ENCODE measurements around the gene SMOC2. TPM values are rescaled to one million over a fixed set of nuclear protein-coding genes. Genes with fewer than 3 reads are reported as not detected.

Gene SMOC2
- total RNA-seq, 1 donor = not detected

DNA sequence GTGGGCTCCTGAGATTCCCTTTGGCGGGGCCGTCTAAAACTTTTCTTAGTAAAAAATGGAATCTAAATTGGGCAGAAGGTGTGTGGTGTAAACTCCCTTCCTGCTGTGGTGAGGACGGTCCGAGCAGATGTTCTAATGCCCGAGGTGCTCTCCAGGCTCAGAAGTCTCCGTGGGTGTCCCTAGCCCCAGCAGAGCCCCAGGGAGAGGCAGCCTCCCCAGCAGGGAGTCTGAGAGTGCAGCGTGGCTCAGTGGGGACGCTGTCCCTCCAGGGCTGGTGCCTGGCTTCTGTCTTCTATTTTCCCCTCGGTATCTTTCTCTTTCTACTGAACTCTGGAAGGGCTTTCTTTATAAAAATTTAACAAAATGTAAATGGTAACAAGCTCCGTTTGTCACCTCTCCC, 208.2 kb downstream of the SMOC2 start:
- TF ChIP-seq, protein P1, sequence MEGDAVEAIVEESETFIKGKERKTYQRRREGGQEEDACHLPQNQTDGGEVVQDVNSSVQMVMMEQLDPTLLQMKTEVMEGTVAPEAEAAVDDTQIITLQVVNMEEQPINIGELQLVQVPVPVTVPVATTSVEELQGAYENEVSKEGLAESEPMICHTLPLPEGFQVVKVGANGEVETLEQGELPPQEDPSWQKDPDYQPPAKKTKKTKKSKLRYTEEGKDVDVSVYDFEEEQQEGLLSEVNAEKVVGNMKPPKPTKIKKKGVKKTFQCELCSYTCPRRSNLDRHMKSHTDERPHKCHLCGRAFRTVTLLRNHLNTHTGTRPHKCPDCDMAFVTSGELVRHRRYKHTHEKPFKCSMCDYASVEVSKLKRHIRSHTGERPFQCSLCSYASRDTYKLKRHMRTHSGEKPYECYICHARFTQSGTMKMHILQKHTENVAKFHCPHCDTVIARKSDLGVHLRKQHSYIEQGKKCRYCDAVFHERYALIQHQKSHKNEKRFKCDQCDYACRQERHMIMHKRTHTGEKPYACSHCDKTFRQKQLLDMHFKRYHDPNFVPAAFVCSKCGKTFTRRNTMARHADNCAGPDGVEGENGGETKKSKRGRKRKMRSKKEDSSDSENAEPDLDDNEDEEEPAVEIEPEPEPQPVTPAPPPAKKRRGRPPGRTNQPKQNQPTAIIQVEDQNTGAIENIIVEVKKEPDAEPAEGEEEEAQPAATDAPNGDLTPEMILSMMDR (IDR thresholded peaks at IDR 0.05; ENCODE audit: insufficient read depth, low read depth, low read length) = no peak
- no peak for DNase-seq (ENCODE audit: low read depth)
- H3K4me3 ChIP-seq (ENCODE audit: low read depth, low read length) = no peak overlapping the region

DNA sequence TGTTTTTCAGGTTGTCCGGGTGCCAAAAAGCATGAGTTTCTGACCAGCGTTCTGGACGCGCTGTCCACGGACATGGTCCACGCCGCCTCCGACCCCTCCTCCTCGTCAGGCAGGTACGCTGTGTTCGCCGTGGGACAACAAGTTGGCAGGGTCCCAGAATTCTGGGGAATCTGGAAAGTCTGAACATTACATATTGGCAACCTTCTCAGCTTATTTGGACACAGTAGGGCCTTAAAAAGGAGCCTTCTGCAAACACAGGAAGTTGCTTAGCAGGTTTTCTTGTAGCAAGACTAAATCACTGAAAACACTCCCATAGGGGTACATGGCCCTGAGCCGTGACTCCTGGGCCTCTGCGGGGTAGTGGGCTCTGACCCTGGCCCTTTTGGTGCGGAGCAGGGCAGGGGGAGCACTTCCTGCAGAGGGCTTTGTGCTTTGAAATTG, 209.7 kb downstream of the SMOC2 start:
- TF ChIP-seq, protein P1 (IDR thresholded peaks at IDR 0.05; ENCODE audit: insufficient read depth, low read depth, low read length) = no peak
- no peak for DNase-seq (ENCODE audit: low read depth)
- H3K4me3 ChIP-seq (ENCODE audit: low read depth, low read length) = no peak overlapping the region

DNA sequence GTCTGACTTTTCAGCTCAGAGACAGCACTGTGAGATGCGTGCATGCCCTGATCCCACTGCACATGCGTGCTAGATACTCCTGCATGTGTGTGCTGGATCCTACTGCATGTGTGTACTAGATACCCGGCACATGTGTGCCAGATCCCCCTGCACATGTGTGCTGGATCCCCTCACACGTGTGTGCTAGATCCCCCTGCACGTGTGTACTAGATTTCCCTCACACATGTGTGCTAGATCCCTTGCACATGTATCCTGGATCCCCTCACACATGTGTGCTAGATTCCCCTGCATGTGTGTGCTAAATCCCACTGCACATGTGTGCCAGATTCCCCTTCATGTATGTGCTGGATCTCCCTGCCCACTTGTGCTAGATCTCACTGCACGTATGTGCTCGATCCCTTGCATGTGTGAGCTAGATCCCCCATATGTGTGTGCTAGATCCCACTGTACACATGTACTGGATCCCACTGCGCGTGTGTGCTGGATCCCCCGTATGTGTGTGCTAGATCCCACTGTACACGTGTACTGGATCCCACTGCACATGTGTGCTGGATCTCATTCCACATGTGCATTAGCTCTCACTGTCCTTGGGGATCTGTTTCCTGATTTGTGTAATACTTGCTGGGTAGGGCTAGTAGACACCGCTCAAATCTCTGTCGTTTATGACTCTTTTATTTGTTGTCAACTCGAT, 214.6 kb downstream of the SMOC2 start:
- no peak for DNase-seq (ENCODE audit: low read depth)
- no peak overlapping the region for H3K4me3 ChIP-seq (ENCODE audit: low read depth, low read length)
- TF ChIP-seq, protein P1 (IDR thresholded peaks at IDR 0.05; ENCODE audit: insufficient read depth, low read depth, low read length) = no peak

DNA sequence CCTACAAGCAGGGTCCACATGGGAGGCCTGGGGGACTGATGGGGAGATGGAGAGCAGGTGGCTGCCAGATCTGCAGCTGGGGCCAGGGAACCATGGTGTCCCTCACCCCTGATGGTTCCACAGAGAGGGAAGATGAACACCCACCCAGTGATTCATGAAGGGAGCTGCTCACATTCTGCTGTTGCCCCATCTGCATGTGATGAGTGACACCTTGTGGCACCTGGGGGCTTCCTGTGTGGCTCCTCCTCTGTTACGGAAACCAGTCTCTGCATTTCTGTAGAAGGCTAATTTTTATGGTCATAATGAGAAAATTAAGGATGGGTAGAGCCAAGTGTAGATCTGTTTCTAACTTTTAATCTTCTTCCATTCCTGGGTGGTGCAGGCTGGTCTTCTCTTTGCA, 217.1 kb downstream of the SMOC2 start:
- no peak overlapping the region for H3K4me3 ChIP-seq (ENCODE audit: low read depth, low read length)
- no peak for DNase-seq (ENCODE audit: low read depth)
- TF ChIP-seq, protein P1 (IDR thresholded peaks at IDR 0.05; ENCODE audit: insufficient read depth, low read depth, low read length) = no peak

DNA sequence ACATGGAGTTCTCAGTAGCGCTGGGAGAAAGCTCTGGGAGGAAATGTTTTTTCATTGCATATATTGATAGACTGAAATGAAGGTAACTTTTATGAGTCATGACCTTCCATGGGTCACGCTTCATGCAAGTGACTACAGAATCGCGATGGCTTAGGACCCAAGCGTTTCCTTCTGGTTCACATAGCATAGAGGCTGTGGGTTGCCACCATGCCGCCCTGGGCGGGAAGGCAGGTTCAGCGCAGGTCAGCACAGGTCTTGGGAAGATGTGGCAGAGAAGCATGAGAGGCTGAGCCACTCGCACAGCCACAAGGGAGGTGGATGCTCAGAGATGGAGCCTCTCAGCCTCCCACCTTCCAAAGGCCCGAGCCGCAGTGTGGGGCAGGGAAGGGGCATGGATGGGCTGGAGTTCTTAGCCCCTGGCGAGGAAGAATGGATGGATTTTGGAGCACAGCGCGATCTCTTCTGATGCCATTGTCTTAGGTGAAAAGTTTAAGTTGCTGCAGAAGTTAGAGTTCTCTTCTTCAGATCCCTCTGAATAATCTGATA, 219.5 kb downstream of the SMOC2 start:
- no peak for DNase-seq (ENCODE audit: low read depth)
- H3K4me3 ChIP-seq (ENCODE audit: low read depth, low read length) = no peak overlapping the region
- TF ChIP-seq, protein P1 (IDR thresholded peaks at IDR 0.05; ENCODE audit: insufficient read depth, low read depth, low read length) = no peak

DNA sequence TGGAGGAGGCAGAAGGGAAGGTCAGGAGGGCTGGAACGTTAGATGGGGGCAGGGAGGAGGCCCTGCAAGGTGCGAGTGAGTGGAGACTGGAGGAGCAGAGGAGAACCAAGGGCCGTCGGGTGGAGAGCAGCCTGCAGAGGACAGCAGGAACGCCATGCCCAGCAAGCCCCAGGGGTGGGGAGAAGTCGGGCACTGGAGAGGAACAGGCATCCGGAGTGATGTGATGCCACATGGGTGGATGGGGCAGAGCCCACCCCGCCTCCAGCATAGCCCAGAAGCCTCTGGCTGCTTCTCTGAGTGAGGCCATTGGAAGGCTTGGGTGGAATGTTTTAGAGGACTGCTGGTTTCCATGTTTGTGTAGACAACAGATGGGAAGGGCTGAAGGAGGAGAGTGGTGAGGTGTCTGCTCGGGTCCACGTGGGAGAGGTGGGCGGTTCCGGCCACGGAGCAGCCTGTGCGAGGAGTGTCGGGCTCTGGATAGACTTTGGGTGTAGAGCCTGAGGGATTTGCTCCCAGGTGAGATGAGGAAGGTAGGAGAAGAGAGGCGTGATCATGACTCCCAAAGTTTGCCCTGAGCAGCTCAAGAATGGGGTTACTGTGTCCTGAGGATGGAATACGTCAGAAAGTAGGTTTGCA, 221.4 kb downstream of the SMOC2 start:
- no peak for DNase-seq (ENCODE audit: low read depth)
- H3K4me3 ChIP-seq (ENCODE audit: low read depth, low read length) = no peak overlapping the region
- TF ChIP-seq, protein P1 (IDR thresholded peaks at IDR 0.05; ENCODE audit: insufficient read depth, low read depth, low read length) = no peak

Data from fibroblast of villous mesenchyme (primary cell).